Endometrial microvascular endothelial cells (primary cell): ENCODE data around the gene OR52N4. TPM values are rescaled to one million over a fixed set of nuclear protein-coding genes. Genes with fewer than 3 reads are reported as not detected.
"Not testable (repeated sequence)": the region's sequence is repeated elsewhere in the genome, so short reads cannot be mapped to it uniquely, and the experiment has no call there.

ENCODE experiments used
- in situ Hi-C: cut with HindIII; loops from 2 replicates; pipeline ENCODE4 v1.10.0; 2017; ENCODE audit warnings: low sequenced_read_pairs, low pct_unique_long_range_greater_than_20kb; ENCODE audit errors: inconsistent ontology term
- total RNA-seq: library from RNA; depleted of rRNA; stranded (reverse); fragments of >200 nt; gene quantifications from one replicate; pipeline ENCODE4 v1.2.3, GENCODE V29; 2015; ENCODE audit errors: inconsistent ontology term

The OR52N4 gene
- total RNA-seq, result not detected

DNA sequence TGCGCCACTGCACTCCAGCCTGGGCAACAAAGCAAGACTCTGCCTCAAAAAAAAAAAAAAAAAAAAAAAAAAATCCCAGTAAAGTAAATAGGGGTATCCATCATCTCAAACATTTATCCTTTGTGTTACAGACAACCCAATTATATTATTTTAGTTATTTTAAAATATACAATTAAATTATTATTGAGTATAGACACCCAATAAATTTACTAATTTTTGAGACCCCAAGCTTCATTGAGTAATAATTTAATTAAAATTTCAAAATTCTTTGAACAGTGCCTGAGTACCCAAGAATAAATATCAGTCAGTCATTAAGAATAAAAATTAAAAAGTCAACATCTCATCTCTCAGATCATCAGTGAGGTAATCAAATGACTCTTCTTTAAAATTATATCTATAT lies at the start of gene OR52N4:
TSS of gene OR52N4 (plus strand) at position 301 of the 400 bp plus-strand sequence. CDS start 498 bp downstream, outside the sequence.
- in situ Hi-C loops, result no loop called here

DNA sequence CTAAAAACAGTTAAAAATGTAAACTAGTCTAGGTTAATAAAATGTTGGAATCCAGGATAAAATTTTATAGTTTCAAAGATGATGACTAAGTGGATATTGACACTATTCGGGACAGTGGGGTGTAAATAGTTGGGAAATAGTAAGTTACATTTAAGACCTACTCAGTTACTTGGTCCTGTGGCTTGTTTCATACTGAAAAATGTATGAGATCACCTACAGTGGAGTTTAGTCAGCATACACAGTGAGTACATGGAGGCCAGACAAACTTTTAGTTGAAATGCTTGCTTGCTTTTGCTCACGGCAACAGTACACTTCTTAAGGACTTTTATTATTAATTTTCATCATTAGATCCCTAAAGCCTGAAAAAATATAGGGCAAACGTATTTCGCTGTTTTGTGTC lies 48.4 kb upstream of the OR52N4 start:
- in situ Hi-C loops, result no loop called here

DNA sequence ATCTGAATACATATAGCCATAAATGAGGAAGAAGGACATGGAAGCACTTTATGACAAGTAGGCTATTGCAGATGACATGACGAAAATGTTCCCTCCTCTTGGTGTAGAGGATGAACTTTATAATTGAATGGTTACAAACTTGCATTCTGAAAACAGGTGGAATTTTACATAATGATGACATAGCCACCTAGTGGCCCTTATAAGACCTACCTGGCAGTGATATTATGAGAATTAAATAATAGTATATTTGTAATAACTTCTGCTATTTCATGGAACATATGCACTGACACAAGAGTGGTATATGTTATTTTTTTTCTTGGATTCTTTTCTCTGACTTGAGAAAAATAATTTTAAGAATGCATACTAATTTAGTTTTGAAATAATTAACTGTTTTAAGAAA lies 41.5 kb upstream of the OR52N4 start:
- in situ Hi-C loops, result no loop called here

DNA sequence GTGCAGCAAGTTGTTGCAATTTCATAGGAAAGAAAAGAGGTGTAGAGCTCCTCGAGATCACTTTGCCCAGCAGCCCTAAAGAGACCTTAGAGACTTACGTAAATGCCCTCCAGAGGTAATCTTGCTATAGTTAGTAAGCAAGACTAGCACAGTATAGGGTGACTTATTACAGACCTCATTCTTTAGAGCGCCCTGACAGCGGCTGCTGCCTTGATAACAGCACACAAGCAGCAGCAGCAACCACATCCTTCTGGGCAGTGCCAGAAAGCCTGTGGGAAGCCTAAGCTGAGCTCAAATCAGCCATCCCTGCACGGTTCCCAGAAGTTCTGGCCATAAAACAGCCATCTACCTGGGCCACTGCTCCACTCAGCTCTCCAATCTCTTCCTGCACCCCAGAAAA lies 40.3 kb upstream of the OR52N4 start:
- in situ Hi-C loops, result no loop called here

DNA sequence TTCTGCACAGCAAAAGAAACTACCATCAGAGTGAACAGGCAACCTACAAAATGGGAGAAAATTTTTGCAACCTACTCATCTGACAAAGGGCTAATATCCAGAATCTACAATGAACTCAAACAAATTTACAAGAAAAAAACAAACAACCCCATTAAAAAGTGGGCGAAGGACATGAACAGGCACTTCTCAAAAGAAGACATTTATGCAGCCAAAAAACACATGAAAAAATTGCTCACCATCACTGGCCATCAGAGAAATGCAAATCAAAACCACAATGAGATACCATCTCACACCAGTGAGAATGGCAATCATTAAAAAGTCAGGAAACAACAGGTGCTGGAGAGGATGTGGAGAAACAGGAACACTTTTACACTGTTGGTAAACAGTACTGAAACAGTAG lies 37.5 kb upstream of the OR52N4 start:
- in situ Hi-C loops, result not testable (repeated sequence)

DNA sequence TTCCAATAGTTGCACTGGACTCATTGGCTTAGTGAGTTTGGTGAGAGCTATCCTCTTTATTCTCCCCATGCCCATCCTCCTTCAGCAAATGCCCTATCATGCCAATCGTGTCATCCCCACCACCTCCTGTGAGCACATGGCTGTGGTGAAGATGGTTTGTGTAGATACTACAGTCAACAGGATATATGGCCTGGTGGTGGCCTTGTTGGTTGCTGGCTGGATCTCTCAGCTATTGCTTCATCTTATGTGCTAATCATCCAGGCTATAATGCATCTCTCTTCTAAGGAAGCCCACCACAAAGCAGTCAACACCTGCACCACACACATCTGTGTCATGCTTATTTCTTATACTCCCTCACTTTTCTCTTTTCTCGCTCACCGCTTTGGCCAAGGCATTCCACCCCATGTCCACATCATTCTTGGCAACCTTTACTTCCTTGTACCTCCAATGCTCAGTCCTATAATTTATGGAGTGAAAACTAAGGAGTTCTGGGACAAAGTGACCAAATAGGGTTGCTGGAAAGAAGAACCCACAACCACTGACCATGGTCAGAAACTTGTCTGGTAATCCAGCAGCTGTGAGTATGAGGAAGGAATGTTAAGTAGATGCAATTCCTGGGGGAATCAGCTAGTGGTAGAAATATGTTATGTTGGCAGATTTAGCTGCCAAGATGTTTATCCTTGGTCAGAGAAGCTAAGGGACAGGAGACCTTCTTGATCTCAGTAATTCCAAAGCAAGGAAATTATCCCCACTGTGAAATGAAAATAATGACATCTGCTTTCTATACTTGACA lies 34.1 kb upstream of the OR52N4 start:
- in situ Hi-C loops, result no loop called here

DNA sequence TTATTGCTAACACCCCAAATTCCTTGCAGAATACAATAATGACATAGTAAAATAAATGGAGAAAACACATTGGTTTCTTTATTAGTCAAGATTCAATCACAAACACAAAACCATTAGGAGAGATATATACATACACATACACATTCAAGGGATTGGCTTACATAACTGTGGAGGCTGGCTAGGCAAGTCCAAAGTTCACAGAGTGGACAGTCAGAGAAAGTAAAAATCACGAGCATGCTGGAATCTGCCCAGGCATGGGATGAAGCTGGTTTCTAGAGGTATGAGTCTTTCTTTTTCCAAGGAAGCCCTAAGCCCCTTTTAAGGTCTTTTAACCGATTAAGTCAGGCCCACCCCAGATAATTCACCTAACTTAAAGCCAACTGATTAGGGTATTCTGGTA lies 31.4 kb upstream of the OR52N4 start:
- in situ Hi-C loops, result no loop called here

DNA sequence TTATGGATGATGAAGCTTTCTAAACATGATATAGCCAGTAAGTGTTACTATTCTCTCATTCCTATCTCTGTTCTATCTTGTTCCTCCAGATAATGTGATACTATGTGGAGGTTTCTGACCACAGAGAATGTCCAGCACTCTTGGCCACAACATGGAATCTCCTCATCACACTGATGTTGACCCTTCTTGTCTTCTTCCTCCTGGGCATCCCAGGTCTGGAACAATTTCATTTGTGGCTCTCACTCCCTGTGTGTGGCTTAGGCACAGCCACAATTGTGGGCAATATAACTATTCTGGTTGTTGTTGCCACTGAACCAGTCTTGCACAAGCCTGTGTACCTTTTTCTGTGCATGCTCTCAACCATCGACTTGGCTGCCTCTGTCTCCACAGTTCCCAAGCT lies 27.7 kb upstream of the OR52N4 start:
- in situ Hi-C loops, result no loop called here

DNA sequence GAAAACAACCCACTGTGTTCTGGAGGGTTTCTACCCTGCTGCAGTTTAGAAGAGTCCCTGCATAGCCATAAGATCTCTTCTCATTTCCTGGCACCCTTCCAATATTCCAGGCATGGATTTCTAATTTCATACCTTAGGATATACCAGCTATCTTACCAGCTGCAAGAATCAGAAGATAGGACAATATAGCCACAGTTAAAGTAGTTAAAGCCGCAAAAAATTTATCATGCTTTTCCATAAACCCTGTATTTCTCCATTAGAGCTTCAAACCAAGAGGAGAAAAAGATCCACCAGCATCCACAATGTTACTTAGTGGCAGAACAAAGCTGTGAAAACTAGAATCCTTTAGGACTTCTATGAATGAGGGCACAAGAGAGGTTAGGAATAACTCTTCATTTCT lies 26.4 kb upstream of the OR52N4 start:
- in situ Hi-C loops, result no loop called here

DNA sequence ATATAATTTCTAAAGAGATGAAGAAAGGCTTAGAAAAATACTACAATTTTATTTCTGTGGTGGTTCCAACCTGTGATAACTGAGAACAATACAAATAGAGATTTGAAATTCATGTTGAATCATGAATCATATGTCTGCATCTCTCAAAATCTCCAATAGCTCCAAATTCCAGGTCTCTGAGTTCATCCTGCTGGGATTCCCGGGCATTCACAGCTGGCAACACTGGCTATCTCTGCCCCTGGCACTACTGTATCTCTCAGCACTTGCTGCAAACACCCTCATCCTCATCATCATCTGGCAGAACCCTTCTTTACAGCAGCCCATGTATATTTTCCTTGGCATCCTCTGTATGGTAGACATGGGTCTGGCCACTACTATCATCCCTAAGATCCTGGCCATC lies 17.6 kb upstream of the OR52N4 start, which contains the start of gene OR56B1:
TSS of gene OR56B1 (plus strand) at position 53 of the 400 bp plus-strand sequence. CDS start at position 122, 69 bp downstream.
- in situ Hi-C loops, result no loop called here

DNA sequence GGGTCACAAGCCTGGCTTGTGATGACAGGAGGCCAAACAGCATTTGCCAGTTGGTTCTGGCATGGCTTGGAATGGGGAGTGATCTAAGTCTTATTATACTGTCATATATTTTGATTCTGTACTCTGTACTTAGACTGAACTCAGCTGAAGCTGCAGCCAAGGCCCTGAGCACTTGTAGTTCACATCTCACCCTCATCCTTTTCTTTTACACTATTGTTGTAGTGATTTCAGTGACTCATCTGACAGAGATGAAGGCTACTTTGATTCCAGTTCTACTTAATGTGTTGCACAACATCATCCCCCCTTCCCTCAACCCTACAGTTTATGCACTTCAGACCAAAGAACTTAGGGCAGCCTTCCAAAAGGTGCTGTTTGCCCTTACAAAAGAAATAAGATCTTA lies 17.0 kb upstream of the OR52N4 start:
- in situ Hi-C loops, result no loop called here

DNA sequence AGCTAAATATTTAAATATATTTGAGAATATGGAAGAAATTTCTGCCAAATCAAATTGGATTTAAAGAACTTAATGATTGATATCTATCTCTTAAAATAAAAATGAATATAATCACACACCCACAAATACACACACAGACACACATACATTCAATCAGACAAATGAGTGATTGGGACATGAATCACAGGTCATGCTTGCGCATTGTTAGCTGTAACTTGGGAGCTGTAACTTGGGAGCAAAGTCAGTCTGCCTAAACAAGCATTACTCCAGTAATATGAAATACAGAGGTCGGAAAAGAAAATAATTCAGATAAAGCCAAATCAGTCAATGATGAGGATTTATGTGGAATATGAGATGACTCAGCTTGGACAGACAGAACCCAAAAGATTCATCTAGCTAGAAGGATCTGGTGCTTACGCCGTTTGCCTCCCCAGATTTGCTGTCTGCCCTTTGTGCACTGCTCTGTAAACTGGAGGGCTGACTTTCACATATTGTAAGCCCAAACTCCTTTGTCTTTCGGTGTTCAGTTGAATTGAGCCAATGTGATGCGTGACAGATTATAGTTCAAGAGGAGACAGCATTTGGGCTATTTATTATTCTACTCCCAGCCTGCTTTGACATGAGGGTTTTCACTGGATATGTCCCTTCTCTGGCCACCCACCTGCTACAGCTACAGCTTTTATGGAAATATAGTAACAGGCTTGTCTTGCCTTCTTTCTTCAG lies 16.2 kb upstream of the OR52N4 start:
- in situ Hi-C loops, result no loop called here

DNA sequence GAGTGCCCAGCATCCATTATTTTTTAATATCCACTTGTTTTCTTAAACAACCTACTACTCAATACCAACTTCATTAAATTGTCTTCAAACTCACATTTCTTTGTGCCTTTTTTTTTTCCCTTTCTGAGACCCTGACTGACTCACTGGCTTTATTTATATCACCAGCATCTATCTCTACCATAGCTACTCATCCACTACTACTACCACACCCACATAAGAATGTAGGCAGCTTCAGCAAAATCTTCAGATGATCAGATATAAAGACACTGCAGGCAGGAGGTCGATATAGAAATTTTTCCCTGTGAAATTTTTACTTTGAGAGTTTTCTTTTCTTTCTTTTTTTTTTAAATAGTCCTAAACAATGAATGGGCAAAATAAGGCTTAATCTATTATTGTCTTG lies 15.6 kb upstream of the OR52N4 start:
- in situ Hi-C loops, result no loop called here

DNA sequence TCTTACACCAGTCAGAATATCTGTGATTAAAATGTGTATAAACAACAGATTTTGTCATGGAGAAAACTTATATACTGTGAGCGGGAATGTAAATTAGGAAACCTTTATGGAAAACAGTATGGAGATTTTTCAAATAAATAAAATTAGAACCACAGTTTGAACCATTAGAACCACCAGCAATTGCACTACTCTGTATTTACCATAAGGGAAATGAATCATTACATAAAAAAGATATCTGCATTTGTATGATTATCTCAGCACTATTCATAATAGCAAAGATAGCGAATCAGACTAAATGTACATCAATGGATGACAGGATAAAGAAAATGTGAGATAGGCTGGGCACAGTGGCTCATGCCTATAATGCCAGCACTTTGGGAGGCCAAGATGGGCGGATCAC lies 7.4 kb upstream of the OR52N4 start:
- in situ Hi-C loops, result no loop called here

DNA sequence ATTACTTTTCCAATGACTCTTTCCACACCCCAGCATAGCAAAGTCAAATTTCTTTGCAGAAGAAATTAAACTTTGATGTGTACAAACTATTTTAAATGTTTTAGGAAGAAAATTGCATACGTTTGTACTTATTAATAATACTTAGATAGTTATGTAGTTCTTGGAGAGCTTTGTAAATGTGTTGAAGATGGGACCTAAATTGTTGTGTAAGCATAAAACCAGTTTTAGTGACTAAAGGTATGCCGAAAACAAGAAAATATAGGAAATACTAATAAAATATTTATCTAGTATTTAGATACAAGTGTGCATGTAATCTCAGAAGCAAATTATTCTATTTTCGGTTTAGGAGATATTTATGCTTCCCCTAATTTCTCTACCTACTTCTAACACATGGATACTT lies 4.2 kb upstream of the OR52N4 start:
- in situ Hi-C loops, result no loop called here

DNA sequence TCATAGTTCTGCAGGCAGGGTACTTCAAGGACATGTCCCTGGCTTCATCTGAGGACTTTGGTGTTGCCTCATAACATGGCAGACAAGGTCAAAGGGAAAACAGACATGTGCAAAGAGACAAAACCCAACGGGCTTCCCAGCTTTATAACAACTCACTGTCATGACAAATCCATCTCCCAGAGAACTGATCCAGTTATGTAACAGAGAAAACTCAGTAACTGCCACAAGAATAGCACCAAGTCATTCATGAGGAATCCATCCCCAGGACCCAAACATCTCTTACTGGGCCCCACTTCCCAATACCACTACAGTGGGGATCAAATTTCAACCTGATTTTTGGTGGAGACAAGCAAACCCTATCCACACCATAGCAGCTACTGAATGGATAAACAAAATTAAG lies 13.0 kb downstream of the OR52N4 start:
- in situ Hi-C loops, result no loop called here

DNA sequence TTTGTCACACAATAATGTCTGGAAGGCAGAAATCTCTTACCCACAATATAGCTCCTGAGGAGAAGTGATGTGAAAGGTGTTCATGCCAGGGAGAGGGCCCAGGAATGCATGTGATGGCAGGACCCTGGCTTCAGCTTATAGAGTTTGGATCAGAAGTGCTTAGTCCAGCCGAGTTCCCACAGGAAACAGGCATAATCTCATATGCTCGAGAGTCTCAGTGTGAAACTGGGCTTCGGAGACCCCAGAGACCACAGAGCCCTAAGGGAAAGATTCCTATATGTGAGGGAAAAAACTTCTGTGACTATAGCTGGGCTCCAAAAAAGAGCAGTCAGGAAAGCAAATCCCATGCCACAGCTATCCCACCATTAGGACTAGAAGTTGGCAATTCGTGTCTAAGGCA lies 29.2 kb downstream of the OR52N4 start, which contains the start of gene OR52N5:
TSS of gene OR52N5 (minus strand) at position 101 of the 400 bp plus-strand sequence. CDS start 4,721 bp downstream, outside the sequence.
- in situ Hi-C loops, result no loop called here

DNA sequence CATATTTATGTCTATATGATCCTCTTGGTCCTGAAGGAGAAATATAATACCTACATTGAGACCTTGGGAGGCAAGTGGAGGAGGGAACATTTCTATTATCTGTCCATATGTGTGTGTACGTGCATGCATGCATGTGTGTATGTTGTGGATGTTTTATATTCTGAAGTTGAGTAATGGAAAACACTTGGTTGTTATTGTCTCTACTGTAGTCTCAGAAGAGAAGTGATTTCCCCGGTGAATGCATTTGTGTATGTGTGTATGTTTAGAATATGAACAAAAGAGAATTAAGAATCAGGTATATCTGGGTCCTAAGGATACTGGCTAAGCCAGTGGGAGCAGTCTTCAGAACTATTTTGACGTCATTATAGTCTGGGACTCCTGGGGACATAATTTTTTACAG lies 37.1 kb downstream of the OR52N4 start, which contains the start of gene OR52N1:
TSS of gene OR52N1 (minus strand) at position 101 of the 400 bp plus-strand sequence. CDS start 2,449 bp downstream, outside the sequence.
- in situ Hi-C loops, result no loop called here

DNA sequence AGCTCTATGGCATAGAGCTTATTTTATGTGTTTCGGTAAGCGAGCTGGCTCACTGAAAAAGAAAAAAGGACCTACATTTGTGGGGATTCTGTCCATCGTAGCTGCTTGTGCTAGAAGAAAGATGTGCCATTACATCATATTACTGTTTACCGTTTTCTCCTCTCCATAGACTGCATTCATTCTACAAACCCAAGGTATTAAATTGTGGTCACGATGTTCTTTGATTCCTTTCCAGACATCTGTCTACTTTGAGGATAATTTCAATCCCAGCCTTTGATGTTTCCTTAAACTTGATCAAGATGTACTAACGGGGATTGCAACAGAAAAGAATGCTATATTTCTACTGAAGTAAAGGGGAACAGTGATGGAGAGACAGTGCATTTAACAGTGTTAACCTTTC lies 42.5 kb downstream of the OR52N4 start:
- in situ Hi-C loops, result no loop called here

DNA sequence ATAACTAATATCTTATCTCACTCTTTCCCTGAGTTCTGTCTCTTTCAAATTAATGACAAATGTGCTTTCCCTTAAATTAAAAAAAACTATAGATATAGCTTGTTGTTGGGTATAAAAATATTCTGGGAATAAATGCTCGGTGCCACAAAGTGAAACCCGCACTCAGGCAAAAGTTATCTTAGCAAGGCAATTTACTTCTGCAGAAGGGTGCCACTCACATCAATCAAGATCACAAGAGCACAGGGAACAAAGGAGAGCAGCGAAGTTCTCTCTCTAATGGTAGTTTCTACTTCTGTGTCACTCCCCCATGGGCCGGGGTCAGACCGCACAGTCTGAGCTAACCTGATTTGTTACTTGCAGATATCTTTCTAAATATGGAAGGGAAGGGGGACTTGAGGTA lies 49.9 kb downstream of the OR52N4 start:
- in situ Hi-C loops, result no loop called here
